IMR-90 (cell line): ENCODE measurements around the gene DOCK2.

Source experiments
- BHLHE40 ChIP-seq: fragments of 150-350 bp; IDR thresholded peaks from 2 replicates; pipeline ENCODE4 v1.6.1; 2016; ENCODE audit warnings: mild to moderate bottlenecking, low read depth, low read length
- CHD1 ChIP-seq: IDR thresholded peaks from 2 replicates; pipeline ENCODE4 v1.6.1; 2012; ENCODE audit warnings: low read depth, low read length, improper control_type of control experiment
- CTCF ChIP-seq: conservative IDR thresholded peaks from 2 replicates; pipeline ENCODE4 v1.5.1; 2012; ENCODE audit warnings: mild to moderate bottlenecking, low read depth, low read length, improper control_type of control experiment
- MAFK ChIP-seq: IDR thresholded peaks from 2 replicates; pipeline ENCODE4 v1.6.1; 2012; ENCODE audit warnings: low read depth, low read length, improper control_type of control experiment
- MXI1 ChIP-seq: IDR thresholded peaks from 2 replicates; pipeline ENCODE4 v1.6.1; 2012; ENCODE audit warnings: low read depth, mild to moderate bottlenecking, low read length, moderate library complexity, borderline replicate concordance
- POLR2A ChIP-seq: IDR thresholded peaks from 2 replicates; pipeline ENCODE4 v1.6.1; 2012; ENCODE audit warnings: mild to moderate bottlenecking, low read depth, low read length
- RAD21 ChIP-seq: IDR thresholded peaks from 2 replicates; pipeline ENCODE4 v1.6.1; 2012; ENCODE audit warnings: low read length, improper control_type of control experiment

GRCh38 chr5:169636477-169637084 lies 494 bp upstream of the DOCK2 start:
- no peak for TF ChIP-seq CTCF
- no peak for TF ChIP-seq CHD1
- no peak for TF ChIP-seq BHLHE40
- no peak for TF ChIP-seq MXI1
- TF ChIP-seq RAD21 = no peak
- no peak for TF ChIP-seq POLR2A
- no peak for TF ChIP-seq MAFK
